Transverse colon (tissue), 4 donors: ENCODE measurements around the gene FAM89B.

Experiments
- EP300 ChIP-seq: sonication (generic); formaldehyde crosslinking; IDR thresholded peaks from one replicate; pipeline ENCODE4 v1.6.1; 2017; ENCODE audit warnings: antibody characterized with exemption, low read depth
- POLR2A ChIP-seq: fragments of 450-650 bp; IDR thresholded peaks from one replicate; pipeline ENCODE4 v1.6.1; 2016; ENCODE audit warnings: antibody characterized with exemption, mild to moderate bottlenecking, moderate library complexity
- POLR2AphosphoS5 ChIP-seq, 3 donors: sonication (generic); formaldehyde crosslinking; IDR thresholded peaks; one replicate each; pipeline ENCODE4 v1.6.1; 2016; ENCODE audit warnings: antibody characterized with exemption in 3 of 3
- TF ChIP-seq, protein P1 (sequence below), 5 experiments: fragments of 200-600 bp in 3 of 5; fragments of 450-650 bp in 2 of 5; sonication (generic) in 3 of 5; IDR thresholded peaks; 1 replicate in 2 of 5; 2 replicates in 3 of 5; pipeline ENCODE4 v1.5.1; 2016 to 2017; ENCODE audit warnings: antibody characterized with exemption in 5 of 5, inconsistent platforms in 3 of 5, mild to moderate bottlenecking in 2 of 5, moderate library complexity in 1 of 5

DNA sequence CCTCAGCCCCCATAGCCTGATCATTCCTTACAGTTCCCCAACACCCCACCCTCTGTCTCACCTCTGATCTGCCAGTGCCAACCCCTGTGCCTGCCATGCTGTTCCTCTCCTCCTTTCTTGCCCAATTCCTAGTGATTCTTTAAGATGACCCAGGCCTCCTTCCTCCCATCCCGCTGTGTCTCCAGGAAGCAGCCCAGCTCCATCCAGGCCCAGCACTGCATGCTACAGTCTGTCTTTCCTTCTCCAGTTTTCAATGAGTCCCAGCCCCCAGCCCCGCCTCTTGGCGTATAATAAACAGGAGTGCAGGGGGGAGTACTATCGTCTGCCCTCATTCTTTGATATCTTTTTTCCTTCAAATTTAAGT is 26.5 kb upstream of the FAM89B start:
- TF ChIP-seq, protein P1, sequence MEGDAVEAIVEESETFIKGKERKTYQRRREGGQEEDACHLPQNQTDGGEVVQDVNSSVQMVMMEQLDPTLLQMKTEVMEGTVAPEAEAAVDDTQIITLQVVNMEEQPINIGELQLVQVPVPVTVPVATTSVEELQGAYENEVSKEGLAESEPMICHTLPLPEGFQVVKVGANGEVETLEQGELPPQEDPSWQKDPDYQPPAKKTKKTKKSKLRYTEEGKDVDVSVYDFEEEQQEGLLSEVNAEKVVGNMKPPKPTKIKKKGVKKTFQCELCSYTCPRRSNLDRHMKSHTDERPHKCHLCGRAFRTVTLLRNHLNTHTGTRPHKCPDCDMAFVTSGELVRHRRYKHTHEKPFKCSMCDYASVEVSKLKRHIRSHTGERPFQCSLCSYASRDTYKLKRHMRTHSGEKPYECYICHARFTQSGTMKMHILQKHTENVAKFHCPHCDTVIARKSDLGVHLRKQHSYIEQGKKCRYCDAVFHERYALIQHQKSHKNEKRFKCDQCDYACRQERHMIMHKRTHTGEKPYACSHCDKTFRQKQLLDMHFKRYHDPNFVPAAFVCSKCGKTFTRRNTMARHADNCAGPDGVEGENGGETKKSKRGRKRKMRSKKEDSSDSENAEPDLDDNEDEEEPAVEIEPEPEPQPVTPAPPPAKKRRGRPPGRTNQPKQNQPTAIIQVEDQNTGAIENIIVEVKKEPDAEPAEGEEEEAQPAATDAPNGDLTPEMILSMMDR (IDR thresholded peaks at IDR 0.05): no peak
- TF ChIP-seq POLR2A (no peak), POLR2AphosphoS5 (IDR thresholded peaks at IDR 0.05) (no peak), EP300 (no peak)
